PC-3 (cell line): ENCODE data around the gene ELF2.
"Not testable (repeated sequence)": the region's sequence is repeated elsewhere in the genome, so short reads cannot be mapped to it uniquely, and the experiment has no call there.

ENCODE experiments used
- EZH2 ChIP-seq: fragments of 300-600 bp; sonication (generic); IDR thresholded peaks from one replicate; pipeline ENCODE4 v1.6.1; 2017; ENCODE audit warnings: antibody characterized with exemption, mild to moderate bottlenecking, low read length; ENCODE audit not compliant: unreplicated experiment
- EZH2phosphoT487 ChIP-seq: fragments of 300-600 bp; sonication (generic); IDR thresholded peaks from 2 replicates; pipeline ENCODE4 v1.6.1; 2018; ENCODE audit warnings: mild to moderate bottlenecking, antibody characterized with exemption, low read length, borderline replicate concordance

- not testable (repeated sequence) for TF ChIP-seq EZH2, EZH2phosphoT487
These were observed 168.7 kb downstream of the ELF2 start for GRCh38 chr4:139008278-139008677.
